B cell (primary cell): ENCODE results near the gene VAV2. TPM values are rescaled to one million over a fixed set of nuclear protein-coding genes. Genes with fewer than 3 reads are reported as not detected.

Source experiments
- ATAC-seq: fragments of 200-7000 bp; cut with Tn5 transposase; one replicate; pipeline ENCODE4 v1.10.0; 2021; ENCODE audit warnings: low read depth, mild to moderate bottlenecking, moderate number of reproducible peaks, moderate library complexity
- CTCF ChIA-PET: fragments of 350-600 bp; sonication (Branson Sonifier 250); formaldehyde crosslinking; loops from one replicate; lab custom pipeline; 2021; ENCODE audit warnings: antibody characterized with exemption, inconsistent platforms; lab: Charles Lee
- POLR2A ChIA-PET: fragments of 350-600 bp; sonication (Branson Sonifier 250); formaldehyde crosslinking; loops from one replicate; lab custom pipeline; 2021; ENCODE audit warnings: antibody characterized with exemption; lab: Charles Lee
- DNase-seq: peaks from one replicate; pipeline ENCODE4 v3.0.0; 2013
- H2AFZ ChIP-seq: 2 replicates; pipeline ENCODE4 v1.6.1; 2012; ENCODE audit warnings: mild to moderate bottlenecking, low read depth, low read length; ENCODE audit not compliant: insufficient read depth, poor library complexity, severe bottlenecking
- H3K27ac ChIP-seq, 2 donors: 1 replicate in 1 of 2; 2 replicates in 1 of 2; pipeline ENCODE4 v1.5.1; 2012 to 2013; ENCODE audit warnings: low read length in 2 of 2, mild to moderate bottlenecking in 2 of 2, moderate library complexity in 1 of 2
- H3K27me3 ChIP-seq, 4 experiments: fragments of 200-600 bp in 1 of 4; sonication (generic) in 1 of 4; replicated peaks in 1 of 4; 1 replicate in 2 of 4; 2 replicates in 2 of 4; pipeline versions ENCODE4 v1.6.1 to v1.7.0; 2013 to 2016; ENCODE audit warnings: low read length in 3 of 4, mild to moderate bottlenecking in 2 of 4, mixed read lengths in 1 of 4, moderate library complexity in 1 of 4; ENCODE audit not compliant: insufficient read depth in 4 of 4, control insufficient read depth in 3 of 4; ENCODE audit errors: control extremely low read depth in 1 of 4
- H3K36me3 ChIP-seq, 2 experiments: replicated peaks in 1 of 2; 1 replicate in 1 of 2; 2 replicates in 1 of 2; pipeline versions ENCODE4 v1.6.1 to v1.7.1; 2013; ENCODE audit warnings: low read length in 1 of 2; ENCODE audit not compliant: insufficient read depth in 2 of 2, control insufficient read depth in 1 of 2; ENCODE audit errors: control extremely low read depth in 1 of 2, extremely low read depth in 1 of 2
- H3K4me1 ChIP-seq, 2 donors: fragments of 200-600 bp in 1 of 2; sonication (generic) in 1 of 2; 1 replicate in 1 of 2; 2 replicates in 1 of 2; pipeline versions ENCODE4 v1.5.1 to v1.6.1; 2013 to 2017; ENCODE audit warnings: low read length in 2 of 2; ENCODE audit not compliant: control insufficient read depth in 2 of 2, insufficient read depth in 2 of 2
- H3K4me2 ChIP-seq: replicated peaks from 2 replicates; pipeline ENCODE3; 2012; ENCODE audit warnings: mild to moderate bottlenecking, low read depth, low read length; ENCODE audit not compliant: poor library complexity, severe bottlenecking
- H3K4me3 ChIP-seq, 5 experiments: fragments of 200-600 bp in 1 of 5; sonication (generic) in 1 of 5; 1 replicate in 3 of 5; 2 replicates in 2 of 5; pipeline versions ENCODE4 v1.5.1 to v1.7.0; 2011 to 2016; ENCODE audit warnings: low read length in 4 of 5, mild to moderate bottlenecking in 4 of 5, low read depth in 2 of 5, control low read depth in 1 of 5, moderate library complexity in 1 of 5; ENCODE audit not compliant: insufficient read depth in 1 of 5; ENCODE audit errors: control extremely low read depth in 1 of 5, extremely low read depth in 1 of 5
- H3K79me2 ChIP-seq: fragments of 200-600 bp; sonication (generic); one replicate; pipeline ENCODE4 v1.6.0; 2016; ENCODE audit warnings: low read length; ENCODE audit not compliant: control insufficient read depth, insufficient read depth
- H3K9ac ChIP-seq: fragments of 200-600 bp; sonication (generic); 2 replicates; pipeline ENCODE4 v1.6.1; 2017; ENCODE audit warnings: mild to moderate bottlenecking, low read length, moderate library complexity
- H3K9me3 ChIP-seq, 3 donors: one replicate each; pipeline versions ENCODE4 v1.6.1 to v1.7.1; 2013; ENCODE audit warnings: low read length in 2 of 3; ENCODE audit not compliant: control insufficient read depth in 2 of 3, insufficient read depth in 1 of 3; ENCODE audit errors: control extremely low read depth in 1 of 3
- H4K20me1 ChIP-seq: 2 replicates; pipeline ENCODE4 v1.6.0; 2012; ENCODE audit warnings: mild to moderate bottlenecking, low read length; ENCODE audit not compliant: insufficient read depth, control insufficient read depth, poor library complexity, severe bottlenecking
- H3K27ac Mint-ChIP-seq: one replicate; pipeline ENCODE4 v1.8.0; 2021; ENCODE audit warnings: mixed read lengths
- H3K27me3 Mint-ChIP-seq: one replicate; pipeline ENCODE4 v1.8.0; 2021; ENCODE audit warnings: mixed read lengths
- H3K4me1 Mint-ChIP-seq: one replicate; pipeline ENCODE4 v1.8.0; 2021; ENCODE audit warnings: mixed read lengths
- H3K4me3 Mint-ChIP-seq: one replicate; pipeline ENCODE4 v1.8.0; 2021; ENCODE audit warnings: mixed read lengths
- H3K9me3 Mint-ChIP-seq: one replicate; pipeline ENCODE4 v1.8.0; 2022; ENCODE audit warnings: mixed read lengths; ENCODE audit not compliant: insufficient read depth
- CTCF ChIP-seq: fragments of 200-600 bp; IDR thresholded peaks from one replicate; pipeline ENCODE4 v1.8.0; 2022; ENCODE audit warnings: antibody characterized with exemption, mild to moderate bottlenecking
- EZH2 ChIP-seq: IDR thresholded peaks from 2 replicates; pipeline ENCODE4 v1.6.1; 2012; ENCODE audit warnings: borderline replicate concordance, low read depth, mild to moderate bottlenecking, moderate library complexity, low read length; ENCODE audit not compliant: insufficient read depth, poor library complexity, severe bottlenecking
- WGBS: methylation state at CpG from one replicate; pipeline ENCODE4 v1.1.5; 2013; ENCODE audit warnings: missing lambda C conversion rate; ENCODE audit not compliant: insufficient coverage; 5-methylcytosine and 5-hydroxymethylcytosine counted together
- intact Hi-C: fragments of 100-400 bp; cut with micrococcal nuclease; formaldehyde crosslinking; loops from one replicate; pipeline ENCODE4 v1.10.0; 2022
- polyA plus RNA-seq: library from polyadenylated mRNA; depleted of rRNA; stranded (reverse); fragments of >200 nt; gene quantifications from 2 replicates; pipeline ENCODE4 v1.2.3, GENCODE V29; 2012
- total RNA-seq, 2 donors: library from RNA; stranded (reverse); fragments of 120-200 nt in 1 of 2; gene quantifications; 1 replicate in 1 of 2; 2 replicates in 1 of 2; pipeline versions ENCODE4 v1.2.3 to v1.2.4, GENCODE V29; 2013 to 2022

The VAV2 gene
- total and polyA plus RNA-seq, 2 donors (not counting 1 experiment from before 2014, with no cell fraction given): 34.4 to 128 TPM

GRCh38 chr9:133952598-133953550, 39.2 kb downstream of the VAV2 start:
- H3K27ac ChIP-seq: peak overlapping the region in 1 of 2 donors; percentile 52
- no peak overlapping the region for H3K4me3 Mint-ChIP-seq
- H3K9me3 ChIP-seq: no peaks in the 10 kb centered on the region
- H3K27me3 Mint-ChIP-seq: no peaks in the 10 kb centered on the region
- no peaks in the 10 kb centered on the region for H3K9me3 Mint-ChIP-seq
- TF ChIP-seq CTCF (no peak), EZH2 (no peak)
- WGBS: 96% methylated on average over 12 of the region's 18 CpGs
- intact Hi-C loops: loop anchor here (10.0 kb wide), 1 partner anchor 48 kb away; no protein-coding TSS in a partner anchor
- peaks cover 41 to 68% of the 10 kb centered on the region in 2 donors for H3K4me1 ChIP-seq
- ChIA-PET POLR2A (no interaction called here), CTCF (interaction anchor here (4.7 to 5.5 kb wide), 2 partner anchors 41 kb away, joined by 20 to 43 read pairs; partner anchors contain the start of gene VAV2)
- peaks cover 68% of the 10 kb centered on the region for H3K4me1 Mint-ChIP-seq
- H3K79me2 ChIP-seq: peaks cover 94% of the 10 kb centered on the region
- peak overlapping the region; percentile 99 for H3K4me2 ChIP-seq
- no peak for ATAC-seq
- DNase-seq: no peak
- no peak overlapping the region for H2AFZ ChIP-seq
- no peak overlapping the region for H3K9ac ChIP-seq
- peaks cover 0 to 16% of the 10 kb centered on the region in 2 experiments for H3K36me3 ChIP-seq
- H4K20me1 ChIP-seq: peaks cover 69% of the 10 kb centered on the region
- no peaks in the 10 kb centered on the region for H3K27me3 ChIP-seq
- peak overlapping the region; percentile 41 for H3K27ac Mint-ChIP-seq
- no peak overlapping the region for H3K4me3 ChIP-seq
